Measurements from ENCODE around the gene JAM2.

GRCh38 chr21:25639551-25640201 lies 618 bp downstream of the JAM2 start:
- TF ChIP-seq, protein P1, sequence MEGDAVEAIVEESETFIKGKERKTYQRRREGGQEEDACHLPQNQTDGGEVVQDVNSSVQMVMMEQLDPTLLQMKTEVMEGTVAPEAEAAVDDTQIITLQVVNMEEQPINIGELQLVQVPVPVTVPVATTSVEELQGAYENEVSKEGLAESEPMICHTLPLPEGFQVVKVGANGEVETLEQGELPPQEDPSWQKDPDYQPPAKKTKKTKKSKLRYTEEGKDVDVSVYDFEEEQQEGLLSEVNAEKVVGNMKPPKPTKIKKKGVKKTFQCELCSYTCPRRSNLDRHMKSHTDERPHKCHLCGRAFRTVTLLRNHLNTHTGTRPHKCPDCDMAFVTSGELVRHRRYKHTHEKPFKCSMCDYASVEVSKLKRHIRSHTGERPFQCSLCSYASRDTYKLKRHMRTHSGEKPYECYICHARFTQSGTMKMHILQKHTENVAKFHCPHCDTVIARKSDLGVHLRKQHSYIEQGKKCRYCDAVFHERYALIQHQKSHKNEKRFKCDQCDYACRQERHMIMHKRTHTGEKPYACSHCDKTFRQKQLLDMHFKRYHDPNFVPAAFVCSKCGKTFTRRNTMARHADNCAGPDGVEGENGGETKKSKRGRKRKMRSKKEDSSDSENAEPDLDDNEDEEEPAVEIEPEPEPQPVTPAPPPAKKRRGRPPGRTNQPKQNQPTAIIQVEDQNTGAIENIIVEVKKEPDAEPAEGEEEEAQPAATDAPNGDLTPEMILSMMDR (IDR thresholded peaks at IDR 0.05) = no peak
- no peak for TF ChIP-seq POLR2A (IDR thresholded peaks at IDR 0.05)

Measured in vagina (tissue), 2 donors.